Effector memory CD4-positive, alpha-beta T cell (primary cell): ENCODE results near the gene KDM2A.
"Not testable (repeated sequence)": the region's sequence is repeated elsewhere in the genome, so short reads cannot be mapped to it uniquely, and the experiment has no call there.

Source experiments
- DNase-seq, 3 donors: peaks; one replicate each; pipeline ENCODE4 v3.0.0-alpha.2; 2020
- H3K27ac ChIP-seq: 2 replicates; pipeline ENCODE4 v1.7.0; 2013; ENCODE audit warnings: mild to moderate bottlenecking, low read length, moderate library complexity; ENCODE audit not compliant: insufficient read depth, poor library complexity, severe bottlenecking
- H3K27me3 ChIP-seq: replicated peaks from 2 replicates; pipeline ENCODE4 v1.7.0; 2013; ENCODE audit warnings: mild to moderate bottlenecking, low read length; ENCODE audit not compliant: insufficient read depth, control insufficient read depth, poor library complexity, severe bottlenecking
- H3K36me3 ChIP-seq: 2 replicates; pipeline ENCODE4 v1.7.0; 2013; ENCODE audit warnings: mild to moderate bottlenecking, low read length, moderate library complexity; ENCODE audit not compliant: control insufficient read depth, insufficient read depth
- H3K4me1 ChIP-seq: 2 replicates; pipeline ENCODE4 v1.7.0; 2013; ENCODE audit warnings: low read length, mild to moderate bottlenecking; ENCODE audit not compliant: control insufficient read depth, insufficient read depth, poor library complexity, severe bottlenecking
- H3K4me3 ChIP-seq: 2 replicates; pipeline ENCODE4 v1.7.0; 2013; ENCODE audit warnings: low read length, low read depth, mild to moderate bottlenecking; ENCODE audit not compliant: insufficient read depth, poor library complexity, severe bottlenecking
- H3K9me3 ChIP-seq: 2 replicates; pipeline ENCODE4 v1.7.0; 2013; ENCODE audit warnings: mild to moderate bottlenecking, low read length, moderate library complexity; ENCODE audit not compliant: control insufficient read depth

The KDM2A gene

GRCh38 chr11:67163006-67163405 is 43.9 kb downstream of the KDM2A start:
- no peaks in the 10 kb centered on the region for H3K27me3 ChIP-seq
- no peak overlapping the region for H3K4me3 ChIP-seq
- no peaks in the 10 kb centered on the region for H3K9me3 ChIP-seq
- no peaks in the 10 kb centered on the region for H3K36me3 ChIP-seq
- DNase-seq: no peak
- H3K27ac ChIP-seq: no peak overlapping the region
- H3K4me1 ChIP-seq: no peaks in the 10 kb centered on the region

- Histone ChIP-seq H3K27me3 (no peaks in the 10 kb centered on the region), H3K36me3 (no peaks in the 10 kb centered on the region), H3K9me3 (no peaks in the 10 kb centered on the region), H3K27ac (no peak overlapping the region), H3K4me3 (no peak overlapping the region), H3K4me1 (no peaks in the 10 kb centered on the region)
- no peak for DNase-seq
These were observed 46.6 kb downstream of the KDM2A start for GRCh38 chr11:67165623-67166022.

- H3K27ac ChIP-seq: no peak overlapping the region
- no peak overlapping the region for H3K4me3 ChIP-seq
- no peak for DNase-seq
- H3K36me3 ChIP-seq: no peaks in the 10 kb centered on the region
- H3K27me3 ChIP-seq: no peaks in the 10 kb centered on the region
- H3K4me1 ChIP-seq: no peaks in the 10 kb centered on the region
- no peaks in the 10 kb centered on the region for H3K9me3 ChIP-seq
These were observed 48.0 kb downstream of the KDM2A start for GRCh38 chr11:67167091-67167490.

- Histone ChIP-seq H3K4me3 (no peak overlapping the region), H3K27me3 (no peaks in the 10 kb centered on the region), H3K27ac (no peak overlapping the region), H3K9me3 (no peaks in the 10 kb centered on the region), H3K4me1 (no peaks in the 10 kb centered on the region), H3K36me3 (no peaks in the 10 kb centered on the region)
- no peak for DNase-seq
These were observed 48.7 kb downstream of the KDM2A start for GRCh38 chr11:67167719-67168118.

- not testable (repeated sequence) for H3K4me1 ChIP-seq, H3K9me3 ChIP-seq, H3K4me3 ChIP-seq, H3K36me3 ChIP-seq, H3K27me3 ChIP-seq, DNase-seq, H3K27ac ChIP-seq
These were observed 49.8 kb downstream of the KDM2A start for GRCh38 chr11:67168911-67169310.

- H3K4me3 ChIP-seq: no peak overlapping the region
- H3K4me1 ChIP-seq: no peaks in the 10 kb centered on the region
- no peaks in the 10 kb centered on the region for H3K27me3 ChIP-seq
- DNase-seq: no peak
- H3K9me3 ChIP-seq: no peaks in the 10 kb centered on the region
- no peak overlapping the region for H3K27ac ChIP-seq
- H3K36me3 ChIP-seq: no peaks in the 10 kb centered on the region
These were observed 55.2 kb downstream of the KDM2A start for GRCh38 chr11:67174311-67174710.

- DNase-seq: no peak
- Histone ChIP-seq H3K27ac (no peak overlapping the region), H3K4me3 (no peak overlapping the region), H3K9me3 (no peaks in the 10 kb centered on the region), H3K36me3 (peaks cover 23% of the 10 kb centered on the region), H3K27me3 (no peaks in the 10 kb centered on the region), H3K4me1 (no peaks in the 10 kb centered on the region)
These were observed 58.6 kb downstream of the KDM2A start for GRCh38 chr11:67177399-67178281.

- H3K9me3 ChIP-seq: no peaks in the 10 kb centered on the region
- H3K4me3 ChIP-seq: no peak overlapping the region
- DNase-seq: no peak
- no peaks in the 10 kb centered on the region for H3K27me3 ChIP-seq
- H3K4me1 ChIP-seq: no peaks in the 10 kb centered on the region
- no peak overlapping the region for H3K27ac ChIP-seq
- H3K36me3 ChIP-seq: peaks cover 30% of the 10 kb centered on the region
These were observed 59.4 kb downstream of the KDM2A start for GRCh38 chr11:67178421-67178820.

GRCh38 chr11:67178878-67179277 is 59.8 kb downstream of the KDM2A start:
- Histone ChIP-seq H3K27ac (no peak overlapping the region), H3K4me3 (no peak overlapping the region), H3K36me3 (peaks cover 33% of the 10 kb centered on the region), H3K4me1 (no peaks in the 10 kb centered on the region), H3K9me3 (no peaks in the 10 kb centered on the region), H3K27me3 (no peaks in the 10 kb centered on the region)
- no peak for DNase-seq

- no peak for DNase-seq
- Histone ChIP-seq H3K4me3 (no peak overlapping the region), H3K4me1 (no peaks in the 10 kb centered on the region), H3K9me3 (no peaks in the 10 kb centered on the region), H3K36me3 (peaks cover 33% of the 10 kb centered on the region), H3K27ac (no peak overlapping the region), H3K27me3 (no peaks in the 10 kb centered on the region)
These were observed 60.9 kb downstream of the KDM2A start for GRCh38 chr11:67179892-67180490.
